Measurements from ENCODE around the gene AURKAIP1.

Gene AURKAIP1

DNA sequence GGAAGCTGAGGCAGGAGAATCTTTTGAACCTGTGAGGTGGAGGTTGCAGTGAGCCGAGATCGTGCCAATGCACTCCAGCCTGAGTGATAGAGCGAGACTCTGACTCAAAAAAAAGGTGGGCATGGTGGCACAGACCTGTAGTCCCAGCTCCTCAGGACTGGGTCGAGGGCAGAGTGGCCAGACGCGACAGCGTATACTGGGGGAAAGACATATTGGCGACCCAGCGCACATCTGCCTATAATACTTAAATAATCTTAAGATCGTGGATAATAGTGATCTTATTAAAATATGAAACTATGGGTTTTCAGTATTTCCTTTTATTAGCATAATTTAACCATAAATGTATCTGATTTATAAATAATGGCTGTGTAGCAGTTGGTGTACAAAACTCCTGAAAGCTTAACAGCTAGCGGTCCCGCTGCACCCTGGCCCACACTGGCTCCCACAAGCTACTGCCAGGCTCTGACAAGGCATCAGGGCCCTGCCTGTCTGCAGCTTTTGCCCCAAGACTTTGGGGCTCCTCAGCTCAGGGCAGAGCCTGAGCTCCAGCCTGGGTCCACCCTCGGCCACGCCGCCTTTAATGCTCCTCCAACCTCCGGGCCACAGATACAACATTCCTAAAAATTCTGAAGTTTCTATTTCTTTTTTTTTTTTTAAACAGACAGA lies 2.7 kb upstream of the AURKAIP1 start:
- H3K4me1 Mint-ChIP-seq = peaks cover 15% of the 10 kb centered on the region
- DNase-seq = no peak
- H3K9me3 Mint-ChIP-seq = no peaks in the 10 kb centered on the region
- no peak overlapping the region for H3K27ac Mint-ChIP-seq
- peaks cover under 1% of the 10 kb centered on the region for H3K27me3 Mint-ChIP-seq (ENCODE audit: low read depth, poor library complexity)
- no peak overlapping the region for H3K4me3 Mint-ChIP-seq
- TF ChIP-seq, protein P1, sequence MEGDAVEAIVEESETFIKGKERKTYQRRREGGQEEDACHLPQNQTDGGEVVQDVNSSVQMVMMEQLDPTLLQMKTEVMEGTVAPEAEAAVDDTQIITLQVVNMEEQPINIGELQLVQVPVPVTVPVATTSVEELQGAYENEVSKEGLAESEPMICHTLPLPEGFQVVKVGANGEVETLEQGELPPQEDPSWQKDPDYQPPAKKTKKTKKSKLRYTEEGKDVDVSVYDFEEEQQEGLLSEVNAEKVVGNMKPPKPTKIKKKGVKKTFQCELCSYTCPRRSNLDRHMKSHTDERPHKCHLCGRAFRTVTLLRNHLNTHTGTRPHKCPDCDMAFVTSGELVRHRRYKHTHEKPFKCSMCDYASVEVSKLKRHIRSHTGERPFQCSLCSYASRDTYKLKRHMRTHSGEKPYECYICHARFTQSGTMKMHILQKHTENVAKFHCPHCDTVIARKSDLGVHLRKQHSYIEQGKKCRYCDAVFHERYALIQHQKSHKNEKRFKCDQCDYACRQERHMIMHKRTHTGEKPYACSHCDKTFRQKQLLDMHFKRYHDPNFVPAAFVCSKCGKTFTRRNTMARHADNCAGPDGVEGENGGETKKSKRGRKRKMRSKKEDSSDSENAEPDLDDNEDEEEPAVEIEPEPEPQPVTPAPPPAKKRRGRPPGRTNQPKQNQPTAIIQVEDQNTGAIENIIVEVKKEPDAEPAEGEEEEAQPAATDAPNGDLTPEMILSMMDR (IDR thresholded peaks at IDR 0.05) = no peak
- H3K36me3 Mint-ChIP-seq (ENCODE audit: low read depth) = no peaks in the 10 kb centered on the region

- no peaks in the 10 kb centered on the region for H3K36me3 Mint-ChIP-seq (ENCODE audit: low read depth)
- no peaks in the 10 kb centered on the region for H3K9me3 Mint-ChIP-seq
- no peaks in the 10 kb centered on the region for H3K27me3 Mint-ChIP-seq (ENCODE audit: low read depth, poor library complexity)
- peaks cover 20% of the 10 kb centered on the region for H3K4me1 Mint-ChIP-seq
- no peak for DNase-seq
- H3K27ac Mint-ChIP-seq = peak overlapping the region; percentile 75
- TF ChIP-seq, protein P1 (IDR thresholded peaks at IDR 0.05) = no peak
- H3K4me3 Mint-ChIP-seq = peak overlapping the region; percentile 89
Measured at GRCh38 chr1:1376551-1377226, 1.7 kb upstream of the AURKAIP1 start.

DNA sequence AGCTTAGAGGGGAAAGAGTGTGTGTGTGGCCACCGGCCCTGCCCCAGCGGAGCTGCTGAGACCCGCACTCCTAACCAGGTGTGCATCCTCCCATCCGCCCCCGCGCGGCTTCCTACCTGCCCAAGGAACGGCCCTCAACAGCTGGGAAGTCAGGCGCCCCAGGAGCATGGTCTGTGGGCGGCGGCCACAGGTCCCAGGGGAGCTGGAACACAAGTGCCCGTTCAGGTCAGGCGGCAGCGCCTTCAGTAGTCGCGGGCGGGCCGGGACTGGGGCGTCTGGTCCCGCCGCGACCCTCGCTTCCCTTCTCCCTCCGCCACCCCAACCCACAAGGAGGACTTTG lies 448 bp downstream of the AURKAIP1 start:
- no peak overlapping the region for H3K27ac Mint-ChIP-seq
- H3K9me3 Mint-ChIP-seq = no peaks in the 10 kb centered on the region
- peaks cover 20% of the 10 kb centered on the region for H3K4me1 Mint-ChIP-seq
- H3K36me3 Mint-ChIP-seq (ENCODE audit: low read depth) = no peaks in the 10 kb centered on the region
- H3K4me3 Mint-ChIP-seq = peak overlapping the region; percentile 89
- DNase-seq = peak; percentile 56
- no peaks in the 10 kb centered on the region for H3K27me3 Mint-ChIP-seq (ENCODE audit: low read depth, poor library complexity)
- TF ChIP-seq, protein P1 (IDR thresholded peaks at IDR 0.05) = no peak

DNA sequence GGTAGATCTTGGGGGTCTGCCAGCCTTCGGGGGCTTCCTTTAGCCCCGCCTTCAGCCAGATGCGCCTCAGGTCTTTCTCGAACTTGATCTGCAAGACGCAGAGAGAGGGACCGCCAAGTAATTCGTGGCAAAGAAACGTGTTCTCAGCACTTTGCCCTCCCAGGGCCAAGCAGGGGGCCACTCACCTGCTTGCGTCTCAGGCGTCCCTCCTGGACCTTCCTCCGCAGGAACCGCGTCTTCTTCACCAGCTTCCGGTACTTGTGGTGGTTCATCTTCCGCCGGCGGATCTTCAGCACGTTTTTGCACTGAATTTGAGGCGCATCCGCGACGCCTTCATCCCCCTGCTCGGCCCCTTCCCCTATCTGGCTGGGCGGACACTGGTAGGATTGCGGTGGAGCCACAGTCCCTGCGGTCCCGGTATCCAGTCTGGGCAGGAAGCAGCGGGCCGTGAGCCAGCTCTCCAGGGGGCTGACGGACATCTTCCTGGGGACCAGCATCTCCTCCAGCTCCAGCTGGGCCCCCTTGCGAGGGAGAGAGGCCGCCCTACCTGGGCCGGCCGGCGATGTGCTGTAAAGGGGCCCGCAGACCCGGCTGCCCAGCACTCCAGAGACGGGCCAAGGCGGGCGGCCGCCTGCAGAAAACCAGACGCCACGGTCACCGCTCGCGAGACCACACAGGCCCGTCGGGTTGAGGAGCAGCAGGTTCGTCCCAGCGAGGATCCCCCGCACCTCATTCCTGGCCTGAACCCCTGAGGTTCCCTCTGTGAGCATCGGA lies 1.0 kb downstream of the AURKAIP1 start:
- peaks cover 20% of the 10 kb centered on the region for H3K4me1 Mint-ChIP-seq
- H3K4me3 Mint-ChIP-seq = peak overlapping the region; percentile 89
- no peaks in the 10 kb centered on the region for H3K27me3 Mint-ChIP-seq (ENCODE audit: low read depth, poor library complexity)
- no peaks in the 10 kb centered on the region for H3K9me3 Mint-ChIP-seq
- no peaks in the 10 kb centered on the region for H3K36me3 Mint-ChIP-seq (ENCODE audit: low read depth)
- H3K27ac Mint-ChIP-seq = no peak overlapping the region
- TF ChIP-seq, protein P1 (IDR thresholded peaks at IDR 0.05) = no peak
- DNase-seq = no peak

DNA sequence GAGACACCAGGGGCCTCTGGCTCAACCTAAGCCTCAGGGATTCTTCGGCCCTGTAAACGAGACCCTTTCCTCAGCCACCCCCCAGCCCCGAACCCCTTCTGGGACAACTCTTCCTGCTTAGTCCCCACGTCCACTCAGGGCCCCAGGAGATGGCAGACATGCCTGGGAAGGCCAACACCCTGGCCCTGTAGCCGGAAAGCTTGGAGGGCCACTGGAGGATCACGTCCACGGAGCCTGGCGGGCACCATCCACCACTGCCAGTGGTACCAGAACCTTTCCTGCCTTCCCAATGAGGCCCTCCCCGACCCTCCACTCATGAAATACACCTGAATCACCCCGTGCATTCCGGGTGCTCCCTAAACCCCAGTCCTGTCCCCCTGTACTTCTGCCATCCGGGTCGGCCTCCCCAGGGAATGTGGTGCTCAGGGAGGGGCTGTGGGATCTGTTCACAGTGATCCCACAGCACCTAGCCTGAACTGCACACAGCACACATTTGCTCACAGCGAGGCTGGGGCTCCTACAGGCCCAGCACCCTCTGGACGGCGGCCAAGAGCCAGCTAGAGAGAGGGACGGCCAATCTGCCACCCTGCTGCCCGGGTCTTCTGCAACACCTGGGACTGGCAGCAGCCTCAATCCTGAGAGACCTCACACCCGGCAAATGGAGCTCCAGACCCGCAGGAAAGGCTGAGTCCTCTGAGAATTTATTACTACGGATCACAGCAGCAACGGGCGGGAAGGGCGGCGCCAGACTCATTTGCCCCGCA lies 1.8 kb downstream of the AURKAIP1 start:
- Mint-ChIP-seq H3K36me3 (ENCODE audit: low read depth) (no peaks in the 10 kb centered on the region), H3K27ac (no peak overlapping the region), H3K27me3 (ENCODE audit: low read depth, poor library complexity) (no peaks in the 10 kb centered on the region), H3K9me3 (no peaks in the 10 kb centered on the region), H3K4me1 (peaks cover 20% of the 10 kb centered on the region), H3K4me3 (peak overlapping the region; percentile 89)
- TF ChIP-seq, protein P1 (IDR thresholded peaks at IDR 0.05) = no peak
- DNase-seq = no peak
